ENCODE results near the gene PITRM1.

DNA sequence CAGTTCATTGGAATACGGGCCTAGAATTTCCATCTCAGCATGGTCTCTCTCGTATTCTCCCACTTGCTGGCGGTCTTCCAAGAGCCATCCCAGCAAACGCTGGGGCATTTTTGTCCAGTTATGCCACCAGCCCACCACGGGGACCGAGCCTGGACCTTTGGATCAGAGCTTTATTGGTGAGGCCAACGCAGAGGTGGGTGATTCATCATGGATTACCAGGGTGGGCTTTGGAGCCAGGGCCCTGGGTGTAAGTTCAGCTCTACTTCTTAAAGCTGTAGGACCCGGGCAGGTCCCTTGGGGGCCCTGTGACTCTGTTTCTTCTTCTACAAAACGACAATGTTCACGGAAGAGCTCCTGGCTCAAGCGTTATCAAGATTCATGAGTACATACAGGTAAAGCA is 22.7 kb upstream of the PITRM1 start:
- TF ChIP-seq, protein P1, sequence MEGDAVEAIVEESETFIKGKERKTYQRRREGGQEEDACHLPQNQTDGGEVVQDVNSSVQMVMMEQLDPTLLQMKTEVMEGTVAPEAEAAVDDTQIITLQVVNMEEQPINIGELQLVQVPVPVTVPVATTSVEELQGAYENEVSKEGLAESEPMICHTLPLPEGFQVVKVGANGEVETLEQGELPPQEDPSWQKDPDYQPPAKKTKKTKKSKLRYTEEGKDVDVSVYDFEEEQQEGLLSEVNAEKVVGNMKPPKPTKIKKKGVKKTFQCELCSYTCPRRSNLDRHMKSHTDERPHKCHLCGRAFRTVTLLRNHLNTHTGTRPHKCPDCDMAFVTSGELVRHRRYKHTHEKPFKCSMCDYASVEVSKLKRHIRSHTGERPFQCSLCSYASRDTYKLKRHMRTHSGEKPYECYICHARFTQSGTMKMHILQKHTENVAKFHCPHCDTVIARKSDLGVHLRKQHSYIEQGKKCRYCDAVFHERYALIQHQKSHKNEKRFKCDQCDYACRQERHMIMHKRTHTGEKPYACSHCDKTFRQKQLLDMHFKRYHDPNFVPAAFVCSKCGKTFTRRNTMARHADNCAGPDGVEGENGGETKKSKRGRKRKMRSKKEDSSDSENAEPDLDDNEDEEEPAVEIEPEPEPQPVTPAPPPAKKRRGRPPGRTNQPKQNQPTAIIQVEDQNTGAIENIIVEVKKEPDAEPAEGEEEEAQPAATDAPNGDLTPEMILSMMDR (IDR thresholded peaks at IDR 0.05): no peak
- TF ChIP-seq EP300 (IDR thresholded peaks at IDR 0.05) (no peak), POLR2A (IDR thresholded peaks at IDR 0.05) (no peak)
